GM19372 (cell line): Measurements from ENCODE around the gene RGS2.
A peak's percentile ranks its signal among the peaks of the same experiment; 100 is the strongest.

ENCODE experiments used
- ATAC-seq: cut with Tn5 transposase; IDR thresholded peaks from one replicate; pipeline ENCODE4 v1.9.1; 2021; ENCODE audit warnings: mild to moderate bottlenecking, low read depth, moderate library complexity; ENCODE audit not compliant: unreplicated experiment

RGS2 gene

DNA sequence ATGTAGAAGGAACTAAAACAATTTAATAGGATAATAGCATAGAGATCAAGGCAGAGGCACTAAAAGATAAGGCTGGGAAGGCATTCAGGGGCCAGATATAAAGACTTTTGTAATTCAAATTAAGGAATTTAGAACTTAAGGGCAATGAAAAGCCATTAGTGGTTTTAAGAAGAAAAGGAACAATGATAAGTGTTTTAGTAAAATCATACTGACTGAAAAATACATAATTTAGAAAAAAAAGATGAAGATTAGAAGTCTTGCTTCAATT, 14.1 kb upstream of the RGS2 start:
- no peak for ATAC-seq

GRCh38 chr1:192795916-192796618, 12.8 kb upstream of the RGS2 start:
- no peak for ATAC-seq

- ATAC-seq: no peak
Observed at GRCh38 chr1:192797143-192797542, 11.7 kb upstream of the RGS2 start.

GRCh38 chr1:192797891-192798290, 10.9 kb upstream of the RGS2 start:
- ATAC-seq: no peak

- ATAC-seq: no peak
Observed at GRCh38 chr1:192801451-192801850, 7.4 kb upstream of the RGS2 start.

- ATAC-seq: no peak
Observed at GRCh38 chr1:192802406-192802805, 6.4 kb upstream of the RGS2 start.

DNA sequence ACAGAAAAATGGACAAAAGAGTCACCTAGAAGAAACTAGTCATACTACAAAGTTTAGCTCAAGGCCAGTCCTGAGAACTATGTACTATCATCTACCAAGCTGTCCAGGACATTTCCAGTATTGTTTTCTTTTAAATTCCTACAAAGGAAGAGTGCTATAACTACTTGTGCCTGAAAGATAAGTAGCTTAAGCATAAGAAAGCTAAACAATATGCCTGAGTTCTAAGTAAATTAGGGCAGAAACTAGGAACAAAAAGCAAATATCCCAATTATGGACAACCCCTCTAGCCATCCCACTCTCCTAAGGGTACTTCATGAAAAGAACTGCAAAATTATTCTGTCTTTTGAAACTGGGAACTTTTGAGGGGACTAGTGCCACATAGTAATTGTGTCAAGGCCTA, 5.3 kb upstream of the RGS2 start:
- ATAC-seq: no peak

- peak; percentile 17 for ATAC-seq
Observed at GRCh38 chr1:192805832-192806323, 3.0 kb upstream of the RGS2 start.

GRCh38 chr1:192807211-192808162, 1.4 kb upstream of the RGS2 start:
- ATAC-seq: peak; percentile 26

DNA sequence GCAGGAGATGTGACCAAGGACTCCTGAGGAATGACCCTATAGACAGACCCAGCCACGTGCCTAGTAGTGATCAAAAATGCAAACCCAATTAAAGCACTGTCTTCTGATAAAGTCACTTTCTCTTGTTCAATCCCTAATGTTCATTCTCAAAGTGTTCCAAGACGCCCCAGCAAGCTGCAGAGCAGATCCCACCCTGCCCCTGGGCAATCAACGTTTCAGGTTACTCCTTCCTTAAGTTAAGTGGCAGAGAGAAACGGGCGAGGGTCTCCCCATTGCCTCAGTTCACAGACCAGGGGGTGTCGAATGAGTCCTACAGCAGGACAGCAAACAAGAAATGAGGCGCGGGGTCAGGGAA, 699 bp upstream of the RGS2 start:
- ATAC-seq: no peak

- ATAC-seq: peak; percentile 4
Observed at GRCh38 chr1:192809307-192810252, 741 bp downstream of the RGS2 start.

GRCh38 chr1:192810253-192810880, 1.5 kb downstream of the RGS2 start:
- ATAC-seq: no peak

GRCh38 chr1:192811006-192811405, 2.2 kb downstream of the RGS2 start:
- ATAC-seq: no peak

DNA sequence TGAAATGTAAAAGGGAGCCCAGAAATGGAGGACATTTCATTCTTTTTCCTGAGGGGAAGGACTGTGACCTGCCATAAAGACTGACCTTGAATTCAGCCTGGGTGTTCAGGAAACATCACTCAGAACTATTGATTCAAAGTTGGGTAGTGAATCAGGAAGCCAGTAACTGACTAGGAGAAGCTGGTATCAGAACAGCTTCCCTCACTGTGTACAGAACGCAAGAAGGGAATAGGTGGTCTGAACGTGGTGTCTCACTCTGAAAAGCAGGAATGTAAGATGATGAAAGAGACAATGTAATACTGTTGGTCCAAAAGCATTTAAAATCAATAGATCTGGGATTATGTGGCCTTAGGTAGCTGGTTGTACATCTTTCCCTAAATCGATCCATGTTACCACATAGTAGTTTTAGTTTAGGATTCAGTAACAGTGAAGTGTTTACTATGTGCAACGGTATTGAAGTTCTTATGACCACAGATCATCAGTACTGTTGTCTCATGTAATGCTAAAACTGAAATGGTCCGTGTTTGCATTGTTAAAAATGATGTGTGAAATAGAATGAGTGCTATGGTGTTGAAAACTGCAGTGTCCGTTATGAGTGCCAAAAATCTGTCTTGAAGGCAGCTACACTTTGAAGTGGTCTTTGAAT, 2.9 kb downstream of the RGS2 start:
- ATAC-seq: no peak

DNA sequence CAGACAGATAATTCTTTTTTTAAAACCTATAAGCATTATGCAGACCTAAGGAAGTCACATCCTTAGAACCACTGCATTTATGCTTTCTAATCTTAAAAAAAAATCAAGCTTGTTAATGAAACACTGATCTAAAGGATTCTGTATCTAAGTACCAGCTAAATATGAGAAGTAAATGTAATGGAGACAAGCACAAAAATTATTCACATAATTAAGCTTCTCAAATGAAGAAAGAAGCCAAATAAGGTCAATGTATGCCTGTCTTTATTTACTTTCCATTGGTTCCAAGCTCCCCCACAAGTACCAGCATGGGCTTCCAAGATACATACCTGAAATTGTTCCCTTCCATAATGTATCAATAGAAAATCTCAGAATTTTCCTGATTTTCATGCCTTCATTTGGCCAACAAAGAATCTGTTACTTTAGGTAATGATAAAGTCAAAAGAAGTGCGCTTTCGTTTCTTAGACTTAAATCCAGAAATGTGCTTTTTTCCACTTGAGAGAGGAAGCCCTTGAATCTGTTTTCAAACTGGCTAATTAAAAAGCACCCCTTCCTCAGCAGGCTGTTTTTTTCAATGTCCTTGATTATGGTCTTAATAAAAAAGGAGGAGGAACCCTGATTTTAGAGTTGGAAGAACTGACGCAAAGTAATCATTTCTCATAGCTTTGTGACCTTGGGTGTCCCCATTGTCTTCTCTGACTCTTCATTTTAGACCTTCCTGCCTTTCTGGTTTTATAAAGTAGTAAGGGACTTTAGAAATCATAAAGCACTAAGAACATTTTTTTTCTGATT, 3.8 kb downstream of the RGS2 start:
- no peak for ATAC-seq

DNA sequence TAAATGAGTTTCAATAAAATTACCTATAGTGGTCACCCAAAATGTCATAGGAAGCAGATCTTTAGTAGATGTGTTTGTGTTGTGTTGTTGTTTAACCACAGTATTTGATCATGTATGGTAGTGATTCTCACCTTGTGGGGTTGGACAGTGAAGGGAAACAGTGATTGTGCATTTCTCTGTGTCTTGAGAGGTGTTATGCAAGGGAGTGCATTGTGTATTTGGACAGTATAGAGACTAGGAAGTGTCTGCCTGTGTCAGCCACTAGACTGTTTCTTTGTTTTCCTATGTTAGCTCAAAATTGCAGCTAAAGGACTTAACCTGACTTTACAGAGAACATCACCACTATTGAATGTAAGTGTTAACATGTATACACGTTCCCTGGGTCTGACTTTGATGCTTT, 6.0 kb downstream of the RGS2 start:
- ATAC-seq: no peak

- no peak for ATAC-seq
Observed at GRCh38 chr1:192817246-192817645, 8.4 kb downstream of the RGS2 start.

GRCh38 chr1:192821296-192821695, 12.5 kb downstream of the RGS2 start:
- no peak for ATAC-seq

DNA sequence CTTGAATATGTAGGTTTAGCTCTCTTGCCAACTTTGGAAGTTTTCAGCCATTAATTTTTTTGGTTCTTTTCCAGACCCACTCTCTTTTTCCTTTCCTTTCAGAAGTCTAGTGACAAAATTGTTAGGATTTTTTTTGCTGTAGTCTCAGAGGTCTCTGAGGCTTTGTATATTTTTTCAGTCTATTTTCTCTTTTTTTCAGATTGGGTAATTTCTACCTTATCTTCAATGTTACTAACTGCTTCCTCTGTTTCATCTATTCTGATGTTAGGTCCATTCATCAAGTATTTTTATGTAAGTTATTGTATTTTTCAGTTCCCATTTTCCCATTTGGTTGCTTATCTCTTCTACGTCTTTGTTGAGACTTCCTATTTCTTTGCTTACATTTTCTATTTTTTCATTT, 15.7 kb downstream of the RGS2 start:
- ATAC-seq: no peak
